Fibroblast of villous mesenchyme (primary cell): ENCODE measurements around the gene NMT1. TPM values are rescaled to one million over a fixed set of nuclear protein-coding genes. Genes with fewer than 3 reads are reported as not detected.

ENCODE experiments used
- DNase-seq: peaks from one replicate; pipeline ENCODE4 v3.0.0-alpha.2; 2010; ENCODE audit warnings: low read depth
- H3K4me3 ChIP-seq: 2 replicates; pipeline ENCODE4 v1.5.1; 2011; ENCODE audit warnings: low read depth, mild to moderate bottlenecking, low read length
- total RNA-seq: library from RNA; depleted of rRNA; stranded (reverse); fragments of >200 nt; gene quantifications from 2 replicates; pipeline ENCODE4 v1.2.3, GENCODE V29; 2012
- TF ChIP-seq, protein P1 (sequence below): IDR thresholded peaks from 2 replicates; pipeline ENCODE4 v1.5.1; 2012; ENCODE audit warnings: low read depth, mild to moderate bottlenecking, low read length; ENCODE audit not compliant: insufficient read depth

Gene NMT1
- total RNA-seq, 1 donor = 78.2 TPM

DNA sequence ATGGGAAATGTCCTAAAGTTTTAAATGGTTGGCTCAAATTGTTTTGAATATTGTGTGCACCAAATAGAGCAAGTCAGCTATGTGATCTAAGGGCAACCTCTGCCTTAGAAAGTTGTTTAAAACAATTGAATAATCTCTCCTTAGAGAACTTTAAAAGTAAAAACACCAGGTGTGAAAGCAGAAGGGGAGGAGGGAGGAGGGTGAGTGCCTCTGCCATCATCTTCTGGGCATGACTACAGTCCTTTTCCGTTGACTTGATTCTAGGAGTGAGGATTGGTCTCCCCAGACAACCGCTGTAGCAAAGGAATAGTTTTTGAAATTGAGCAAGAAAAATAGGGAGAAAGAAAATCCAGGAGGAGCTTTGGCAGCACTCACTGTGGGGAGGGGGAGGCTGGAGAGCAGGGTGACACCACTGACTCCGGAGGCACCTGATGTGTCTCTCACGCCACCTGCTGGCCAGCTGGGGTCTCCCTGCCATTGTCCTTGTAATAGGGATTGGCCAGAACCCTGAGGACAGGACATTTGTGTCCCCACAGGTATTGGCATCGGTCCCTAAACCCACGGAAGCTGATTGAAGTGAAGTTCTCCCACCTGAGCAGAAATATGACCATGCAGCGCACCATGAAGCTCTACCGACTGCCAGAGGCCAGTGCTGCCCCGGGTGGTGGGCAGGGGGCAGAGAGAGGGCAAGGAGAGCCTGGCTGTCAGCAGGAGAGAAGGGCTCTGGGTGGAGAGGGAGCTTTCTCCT lies 37.9 kb downstream of the NMT1 start:
- DNase-seq = peak; percentile 83
- H3K4me3 ChIP-seq = no peak overlapping the region
- TF ChIP-seq, protein P1, sequence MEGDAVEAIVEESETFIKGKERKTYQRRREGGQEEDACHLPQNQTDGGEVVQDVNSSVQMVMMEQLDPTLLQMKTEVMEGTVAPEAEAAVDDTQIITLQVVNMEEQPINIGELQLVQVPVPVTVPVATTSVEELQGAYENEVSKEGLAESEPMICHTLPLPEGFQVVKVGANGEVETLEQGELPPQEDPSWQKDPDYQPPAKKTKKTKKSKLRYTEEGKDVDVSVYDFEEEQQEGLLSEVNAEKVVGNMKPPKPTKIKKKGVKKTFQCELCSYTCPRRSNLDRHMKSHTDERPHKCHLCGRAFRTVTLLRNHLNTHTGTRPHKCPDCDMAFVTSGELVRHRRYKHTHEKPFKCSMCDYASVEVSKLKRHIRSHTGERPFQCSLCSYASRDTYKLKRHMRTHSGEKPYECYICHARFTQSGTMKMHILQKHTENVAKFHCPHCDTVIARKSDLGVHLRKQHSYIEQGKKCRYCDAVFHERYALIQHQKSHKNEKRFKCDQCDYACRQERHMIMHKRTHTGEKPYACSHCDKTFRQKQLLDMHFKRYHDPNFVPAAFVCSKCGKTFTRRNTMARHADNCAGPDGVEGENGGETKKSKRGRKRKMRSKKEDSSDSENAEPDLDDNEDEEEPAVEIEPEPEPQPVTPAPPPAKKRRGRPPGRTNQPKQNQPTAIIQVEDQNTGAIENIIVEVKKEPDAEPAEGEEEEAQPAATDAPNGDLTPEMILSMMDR = peak; percentile 90

DNA sequence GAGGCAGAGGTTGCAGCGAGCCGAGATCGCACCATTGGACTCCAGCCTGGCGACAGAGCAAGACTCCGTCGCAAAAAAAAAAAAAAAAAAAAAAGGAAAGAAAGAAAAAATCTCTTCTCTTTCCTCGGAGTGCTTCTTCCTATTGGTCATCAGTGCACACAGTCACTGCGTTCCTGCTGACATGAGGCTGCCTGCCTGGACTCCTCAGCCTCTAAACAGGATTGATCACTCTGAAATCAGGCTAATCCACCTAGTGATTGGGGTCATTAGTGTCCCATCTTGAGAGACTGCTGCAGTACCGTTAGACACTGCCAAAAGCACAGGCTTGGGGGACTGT lies 40.4 kb downstream of the NMT1 start:
- TF ChIP-seq, protein P1 = no peak
- no peak for DNase-seq
- H3K4me3 ChIP-seq = no peak overlapping the region

DNA sequence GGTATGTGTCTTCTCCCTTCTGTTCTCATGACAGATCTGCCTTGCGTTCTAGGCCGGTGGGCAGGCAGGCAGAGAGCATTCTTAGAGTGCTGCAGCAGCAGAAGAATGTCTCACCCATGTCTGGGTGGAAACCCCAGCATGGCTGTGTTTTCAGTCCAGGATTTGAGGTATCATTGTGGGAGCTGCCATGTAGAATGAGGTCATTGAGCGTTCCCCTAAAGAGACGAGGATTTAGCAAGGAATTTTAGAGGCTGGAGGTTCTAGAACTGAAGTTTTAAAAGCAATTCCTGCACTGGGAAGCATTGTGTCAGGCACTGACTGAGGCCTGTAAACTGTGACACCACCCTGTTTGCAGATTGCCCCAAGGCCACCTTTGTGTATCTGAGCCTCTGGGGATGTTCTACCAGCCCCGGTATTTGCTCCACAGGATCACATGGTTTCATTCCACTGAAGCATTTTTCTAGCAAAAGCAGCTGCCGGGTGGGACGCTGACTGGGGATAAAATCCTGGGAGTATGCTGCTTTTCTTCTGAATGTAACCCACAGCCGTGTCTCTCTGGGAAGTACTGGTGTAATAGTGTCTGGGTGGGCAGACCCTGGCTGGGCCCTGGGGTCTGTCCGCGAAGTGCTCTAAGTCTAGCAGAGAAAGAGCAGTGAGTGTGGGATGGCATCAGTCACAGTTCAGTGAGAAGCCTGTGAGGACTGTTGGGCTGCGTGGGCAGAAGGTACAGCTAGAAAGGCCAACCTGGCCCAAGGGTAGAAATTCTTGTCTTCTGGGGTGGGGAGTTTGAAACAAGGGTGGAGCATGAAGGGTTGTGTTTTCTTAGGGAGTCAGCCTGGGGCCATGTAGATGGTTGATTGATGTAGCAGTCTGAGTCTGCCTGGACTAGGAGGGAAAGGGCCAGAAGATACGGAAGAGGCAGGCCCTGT lies 41.0 kb downstream of the NMT1 start:
- TF ChIP-seq, protein P1 = no peak
- peak; percentile 50 for DNase-seq
- no peak overlapping the region for H3K4me3 ChIP-seq

DNA sequence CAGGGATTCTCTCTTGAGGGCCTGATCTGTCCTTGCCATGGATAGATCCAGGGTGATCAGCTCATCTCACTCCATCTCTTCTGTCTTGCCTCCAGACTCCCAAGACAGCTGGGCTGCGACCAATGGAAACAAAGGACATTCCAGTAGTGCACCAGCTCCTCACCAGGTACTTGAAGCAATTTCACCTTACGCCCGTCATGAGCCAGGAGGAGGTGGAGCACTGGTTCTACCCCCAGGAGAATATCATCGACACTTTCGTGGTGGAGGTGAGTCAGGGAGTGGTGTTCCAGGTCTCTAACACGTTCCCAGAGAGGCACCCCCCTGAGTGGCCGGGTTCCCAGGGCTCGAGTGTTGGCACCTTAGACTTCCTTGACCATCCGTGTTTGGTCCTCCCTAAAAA lies 41.7 kb downstream of the NMT1 start:
- TF ChIP-seq, protein P1 = no peak
- DNase-seq = no peak

DNA sequence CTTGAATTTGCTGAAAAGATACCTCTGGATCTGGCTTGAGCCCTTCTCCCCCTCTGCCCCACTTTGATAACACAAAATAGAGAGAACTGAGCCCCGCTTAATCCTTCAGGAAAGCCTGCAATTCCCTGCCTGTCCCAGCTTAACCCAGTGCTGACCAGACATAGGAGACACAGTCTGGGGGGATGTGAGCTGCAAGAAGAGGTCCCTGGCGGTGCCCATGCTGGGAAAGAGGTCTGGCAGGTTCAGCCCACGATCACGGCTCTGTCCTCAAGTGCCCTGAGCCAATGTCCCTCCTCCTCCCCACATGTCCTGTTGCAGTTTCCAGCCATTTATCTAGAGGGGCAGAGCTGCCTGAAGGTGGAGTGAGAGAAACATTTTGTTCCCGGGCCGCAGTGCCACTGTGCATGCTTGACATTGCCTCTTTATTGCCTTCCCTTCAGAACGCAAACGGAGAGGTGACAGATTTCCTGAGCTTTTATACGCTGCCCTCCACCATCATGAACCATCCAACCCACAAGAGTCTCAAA lies 42.2 kb downstream of the NMT1 start:
- TF ChIP-seq, protein P1 = no peak
- DNase-seq = no peak
- H3K4me3 ChIP-seq = no peak overlapping the region

More for the DNA sequence above, 41.7 kb downstream of the NMT1 start:
- no peak overlapping the region for H3K4me3 ChIP-seq

DNA sequence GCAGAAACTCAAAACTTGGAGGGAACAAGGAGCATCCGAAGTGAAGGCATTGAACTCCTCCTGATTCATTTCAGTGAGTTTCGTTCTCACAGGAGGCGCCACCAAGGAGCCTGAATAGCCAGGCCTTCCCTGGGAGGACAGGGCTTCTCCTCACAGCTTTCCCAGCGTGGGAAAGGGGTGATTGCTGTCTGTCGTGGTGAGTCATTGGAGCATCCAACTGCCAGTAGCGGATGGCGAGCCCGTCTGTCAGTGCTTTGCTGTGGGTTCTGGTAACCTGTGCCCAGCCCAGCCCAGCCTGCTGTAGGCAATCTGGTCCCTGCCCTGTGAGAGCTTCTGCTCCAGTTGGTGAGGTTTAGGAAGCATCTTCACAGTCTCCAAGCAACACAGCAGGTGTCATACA lies 42.9 kb downstream of the NMT1 start:
- DNase-seq = no peak
- no peak overlapping the region for H3K4me3 ChIP-seq
- TF ChIP-seq, protein P1 = no peak
